BLaER1 treated with 17β-estradiol and CSF1 and Interleukin-3, amounts not matched to agents 10 nM and 100 nM (cell line): ENCODE results near the gene CFAP68.

Experiments
- H3K27ac ChIP-seq, 11 experiments: shearing (Covaris generic); formaldehyde crosslinking; 2 replicates each; pipeline ENCODE4 v1.8.1; 2022
- H3K27me3 ChIP-seq, 11 experiments: shearing (Covaris generic); formaldehyde crosslinking; 2 replicates each; pipeline ENCODE4 v1.8.1; 2022
- H3K36me3 ChIP-seq, 11 experiments: shearing (Covaris generic); formaldehyde crosslinking; 2 replicates each; pipeline ENCODE4 v1.8.1; 2022
- H3K4me1 ChIP-seq, 10 experiments: shearing (Covaris generic); formaldehyde crosslinking; 2 replicates each; pipeline ENCODE4 v1.8.1; 2022
- H3K4me2 ChIP-seq, 11 experiments: shearing (Covaris generic); formaldehyde crosslinking; 2 replicates each; pipeline ENCODE4 v1.8.1; 2022
- H3K4me3 ChIP-seq, 10 experiments: shearing (Covaris generic); formaldehyde crosslinking; 2 replicates each; pipeline ENCODE4 v1.8.1; 2022
- H3K9ac ChIP-seq, 11 experiments: shearing (Covaris generic); formaldehyde crosslinking; 2 replicates each; pipeline ENCODE4 v1.8.1; 2022
- H3K9me3 ChIP-seq, 11 experiments: shearing (Covaris generic); formaldehyde crosslinking; replicated peaks in 1 of 11; 2 replicates each; pipeline ENCODE4 v1.8.1; 2022
- H4K20me1 ChIP-seq, 11 experiments: shearing (Covaris generic); formaldehyde crosslinking; 2 replicates each; pipeline ENCODE4 v1.8.1; 2022
- Cebpa-rat ChIP-seq, 11 experiments: shearing (Covaris generic); IDR thresholded peaks; 2 replicates each; pipeline ENCODE4 v1.8.1; 2022

CFAP68 gene

GRCh38 chr11:111886032-111886431 lies 6.7 kb downstream of the CFAP68 start:
- Histone ChIP-seq H3K27ac (no peak overlapping the region), H3K27me3 (no peaks in the 10 kb centered on the region), H4K20me1 (no peaks in the 10 kb centered on the region), H3K36me3 (no peaks in the 10 kb centered on the region), H3K4me3 (no peak overlapping the region), H3K4me1 (peaks cover 0 to 9% (median 0%) of the 10 kb centered on the region in 10 experiments; a peak in 2 of 20 replicates), H3K9me3 (no peaks in the 10 kb centered on the region), H3K9ac (no peak overlapping the region), H3K4me2 (no peak overlapping the region)
- no peak for TF ChIP-seq Cebpa-rat (IDR thresholded peaks at IDR 0.05)

- Histone ChIP-seq H3K27me3 (no peaks in the 10 kb centered on the region), H3K4me3 (no peak overlapping the region), H3K27ac (no peak overlapping the region), H3K4me1 (peaks cover 0 to 4% (median 0%) of the 10 kb centered on the region in 10 experiments; a peak in 2 of 20 replicates), H4K20me1 (no peaks in the 10 kb centered on the region), H3K9me3 (peaks cover 0 to 6% (median 0%) of the 10 kb centered on the region in 11 experiments; a peak in 3 of 22 replicates), H3K4me2 (no peak overlapping the region), H3K9ac (no peak overlapping the region), H3K36me3 (no peaks in the 10 kb centered on the region)
- peak in 3 of 11 experiments; percentile 11 to 33 (median 33); a peak in 2 of 22 replicates for TF ChIP-seq Cebpa-rat (IDR thresholded peaks at IDR 0.05)
Observed at GRCh38 chr11:111886844-111887243, 7.5 kb downstream of the CFAP68 start.

GRCh38 chr11:111905411-111905810 lies 26.1 kb downstream of the CFAP68 start:
- Histone ChIP-seq H3K9me3 (peaks cover 16 to 33% (median 23%) of the 10 kb centered on the region in 11 experiments), H4K20me1 (no peaks in the 10 kb centered on the region), H3K27me3 (no peaks in the 10 kb centered on the region), H3K4me1 (peaks cover 0 to 4% (median 0%) of the 10 kb centered on the region in 10 experiments; a peak in 3 of 20 replicates), H3K36me3 (no peaks in the 10 kb centered on the region; a peak in 1 of 22 replicates), H3K4me3 (no peak overlapping the region; a peak in 1 of 20 replicates), H3K9ac (no peak overlapping the region), H3K27ac (no peak overlapping the region), H3K4me2 (no peak overlapping the region)
- TF ChIP-seq Cebpa-rat (IDR thresholded peaks at IDR 0.05): no peak

GRCh38 chr11:111906680-111907079 lies 27.3 kb downstream of the CFAP68 start:
- Histone ChIP-seq H3K27me3 (no peaks in the 10 kb centered on the region), H3K9ac (no peak overlapping the region), H4K20me1 (no peaks in the 10 kb centered on the region), H3K27ac (no peak overlapping the region), H3K4me2 (no peak overlapping the region), H3K4me1 (peaks cover 0 to 4% (median 0%) of the 10 kb centered on the region in 10 experiments; a peak in 3 of 20 replicates), H3K36me3 (no peaks in the 10 kb centered on the region; a peak in 1 of 22 replicates), H3K4me3 (no peak overlapping the region), H3K9me3 (peaks cover 16 to 33% (median 23%) of the 10 kb centered on the region in 11 experiments)
- no peak for TF ChIP-seq Cebpa-rat (IDR thresholded peaks at IDR 0.05)

- Histone ChIP-seq H3K9me3 (peaks cover 16 to 30% (median 23%) of the 10 kb centered on the region in 11 experiments), H3K4me2 (no peak overlapping the region), H3K27me3 (no peaks in the 10 kb centered on the region), H3K4me1 (peaks cover 0 to 4% (median 0%) of the 10 kb centered on the region in 10 experiments; a peak in 3 of 20 replicates), H4K20me1 (no peaks in the 10 kb centered on the region), H3K36me3 (no peaks in the 10 kb centered on the region; a peak in 1 of 22 replicates), H3K9ac (no peak overlapping the region), H3K4me3 (no peak overlapping the region), H3K27ac (no peak overlapping the region)
- TF ChIP-seq Cebpa-rat (IDR thresholded peaks at IDR 0.05): no peak
Observed at GRCh38 chr11:111908639-111909305, 29.4 kb downstream of the CFAP68 start.

GRCh38 chr11:111909378-111909777 lies 30.0 kb downstream of the CFAP68 start:
- Histone ChIP-seq H3K4me1 (peaks cover 0 to 4% (median 0%) of the 10 kb centered on the region in 10 experiments; a peak in 3 of 20 replicates), H3K9ac (no peak overlapping the region), H3K27ac (no peak overlapping the region), H4K20me1 (no peaks in the 10 kb centered on the region), H3K4me3 (no peak overlapping the region), H3K27me3 (no peaks in the 10 kb centered on the region), H3K36me3 (no peaks in the 10 kb centered on the region; a peak in 1 of 22 replicates), H3K4me2 (no peak overlapping the region), H3K9me3 (peaks cover 13 to 24% (median 18%) of the 10 kb centered on the region in 11 experiments)
- no peak for TF ChIP-seq Cebpa-rat (IDR thresholded peaks at IDR 0.05)

GRCh38 chr11:111910676-111911562 lies 31.6 kb downstream of the CFAP68 start:
- no peak overlapping the region for H3K4me2 ChIP-seq
- peaks cover 0 to 9% (median 3%) of the 10 kb centered on the region in 11 experiments; a peak in 15 of 22 replicates for H3K9me3 ChIP-seq
- no peaks in the 10 kb centered on the region for H3K27me3 ChIP-seq
- no peaks in the 10 kb centered on the region for H3K4me1 ChIP-seq
- H4K20me1 ChIP-seq: no peaks in the 10 kb centered on the region
- no peak overlapping the region for H3K4me3 ChIP-seq
- H3K36me3 ChIP-seq: no peaks in the 10 kb centered on the region
- no peak overlapping the region for H3K27ac ChIP-seq
- H3K9ac ChIP-seq: no peak overlapping the region
- no peak for TF ChIP-seq Cebpa-rat (IDR thresholded peaks at IDR 0.05)

- no peak within 1 kb of the TSS for H3K27ac ChIP-seq
- H3K36me3 ChIP-seq: no peaks in the 10 kb centered on the region
- H3K4me1 ChIP-seq: no peaks in the 10 kb centered on the region
- H3K9ac ChIP-seq: no peak within 1 kb of the TSS
- no peak for TF ChIP-seq Cebpa-rat (IDR thresholded peaks at IDR 0.05)
- H3K27me3 ChIP-seq: no peaks in the 10 kb centered on the region
- no peaks in the 10 kb centered on the region for H4K20me1 ChIP-seq
- H3K4me2 ChIP-seq: no peak within 1 kb of the TSS
- H3K4me3 ChIP-seq: no peak within 1 kb of the TSS
- H3K9me3 ChIP-seq: no peaks in the 10 kb centered on the region; a peak in 1 of 22 replicates
Observed at GRCh38 chr11:111911563-111912401, 32.4 kb downstream of the CFAP68 start, which contains the start of gene CRYAB. Gene CRYAB, minus strand, starts transcription at chr11:111911770. Its CDS starts 46 bp downstream, at chr11:111911724.
